Brain microvascular endothelial cell (primary cell): ENCODE data around the gene ASPSCR1.

Experiments used
- DNase-seq: peaks from one replicate; pipeline ENCODE4 v3.0.0-alpha.2; 2020
- H3K27ac ChIP-seq: fragments of 250-450 bp; sonication (Bioruptor Pico); 2 replicates; pipeline ENCODE4 v1.5.1; 2020; ENCODE audit warnings: mild to moderate bottlenecking, moderate library complexity
- H3K27me3 ChIP-seq: fragments of 250-450 bp; sonication (Bioruptor Pico); replicated peaks from 2 replicates; pipeline ENCODE4 v1.5.1; 2020; ENCODE audit warnings: mild to moderate bottlenecking
- H3K36me3 ChIP-seq: fragments of 250-450 bp; sonication (Bioruptor Pico); replicated peaks from 2 replicates; pipeline ENCODE4 v1.5.1; 2020; ENCODE audit warnings: mild to moderate bottlenecking
- H3K4me3 ChIP-seq: 2 replicates; pipeline ENCODE4 v1.5.1; 2011; ENCODE audit warnings: low read depth, mild to moderate bottlenecking, control low read depth, low read length, moderate library complexity
- in situ Hi-C: cut with HindIII; loops from 2 replicates; pipeline ENCODE4 v1.10.0; 2017; ENCODE audit warnings: low sequenced_read_pairs, low pct_ligation_motif_present
- TF ChIP-seq, protein P1 (sequence below): IDR thresholded peaks from 2 replicates; pipeline ENCODE4 v1.5.1; 2011; ENCODE audit warnings: low read depth, mild to moderate bottlenecking, moderate library complexity, low read length, control low read depth, inconsistent platforms; ENCODE audit errors: missing control alignments

The ASPSCR1 gene, protein sequence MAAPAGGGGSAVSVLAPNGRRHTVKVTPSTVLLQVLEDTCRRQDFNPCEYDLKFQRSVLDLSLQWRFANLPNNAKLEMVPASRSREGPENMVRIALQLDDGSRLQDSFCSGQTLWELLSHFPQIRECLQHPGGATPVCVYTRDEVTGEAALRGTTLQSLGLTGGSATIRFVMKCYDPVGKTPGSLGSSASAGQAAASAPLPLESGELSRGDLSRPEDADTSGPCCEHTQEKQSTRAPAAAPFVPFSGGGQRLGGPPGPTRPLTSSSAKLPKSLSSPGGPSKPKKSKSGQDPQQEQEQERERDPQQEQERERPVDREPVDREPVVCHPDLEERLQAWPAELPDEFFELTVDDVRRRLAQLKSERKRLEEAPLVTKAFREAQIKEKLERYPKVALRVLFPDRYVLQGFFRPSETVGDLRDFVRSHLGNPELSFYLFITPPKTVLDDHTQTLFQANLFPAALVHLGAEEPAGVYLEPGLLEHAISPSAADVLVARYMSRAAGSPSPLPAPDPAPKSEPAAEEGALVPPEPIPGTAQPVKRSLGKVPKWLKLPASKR

DNA sequence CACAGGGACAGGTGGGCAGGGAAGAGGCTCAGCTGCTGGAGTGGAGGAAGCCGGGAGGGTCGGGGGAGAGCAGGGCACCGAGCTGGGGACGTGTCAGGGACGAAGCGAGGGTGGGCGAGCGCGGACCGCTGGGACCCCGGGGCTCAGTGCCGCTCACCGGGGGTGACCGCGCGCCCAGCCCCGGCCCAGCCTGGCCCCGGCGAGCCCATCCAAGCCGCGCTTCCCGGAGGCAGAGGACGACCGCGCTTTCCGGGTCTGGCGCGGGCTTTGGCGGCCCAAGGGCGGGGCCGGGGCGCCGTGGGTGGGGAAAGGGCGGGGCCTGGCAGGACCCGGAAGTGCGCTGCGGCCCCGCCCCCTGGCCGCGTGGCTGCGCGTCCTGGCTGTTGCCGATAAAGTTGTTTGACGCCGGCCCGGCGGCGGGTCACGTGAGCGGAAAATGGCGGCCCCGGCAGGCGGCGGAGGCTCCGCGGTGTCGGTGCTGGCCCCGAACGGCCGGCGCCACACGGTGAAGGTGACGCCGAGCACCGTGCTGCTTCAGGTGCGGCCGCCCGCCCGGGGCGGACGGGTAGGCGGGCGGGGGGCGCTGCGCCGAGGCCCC is at the start of gene ASPSCR1:
Gene ASPSCR1 (plus strand): TSS at position 419 of the 598 bp plus-strand sequence. CDS start 18 bp downstream, at position 437.
- no peaks in the 10 kb centered on the region for H3K27me3 ChIP-seq
- DNase-seq = peak; percentile 71
- in situ Hi-C loops = loop anchor here (10.0 kb wide), 1 partner anchor 57 kb away; the partner anchor contains the start of genes DCXR and RAC3
- peak within 1 kb of the TSS; percentile 93 for H3K27ac ChIP-seq
- TF ChIP-seq, protein P1, sequence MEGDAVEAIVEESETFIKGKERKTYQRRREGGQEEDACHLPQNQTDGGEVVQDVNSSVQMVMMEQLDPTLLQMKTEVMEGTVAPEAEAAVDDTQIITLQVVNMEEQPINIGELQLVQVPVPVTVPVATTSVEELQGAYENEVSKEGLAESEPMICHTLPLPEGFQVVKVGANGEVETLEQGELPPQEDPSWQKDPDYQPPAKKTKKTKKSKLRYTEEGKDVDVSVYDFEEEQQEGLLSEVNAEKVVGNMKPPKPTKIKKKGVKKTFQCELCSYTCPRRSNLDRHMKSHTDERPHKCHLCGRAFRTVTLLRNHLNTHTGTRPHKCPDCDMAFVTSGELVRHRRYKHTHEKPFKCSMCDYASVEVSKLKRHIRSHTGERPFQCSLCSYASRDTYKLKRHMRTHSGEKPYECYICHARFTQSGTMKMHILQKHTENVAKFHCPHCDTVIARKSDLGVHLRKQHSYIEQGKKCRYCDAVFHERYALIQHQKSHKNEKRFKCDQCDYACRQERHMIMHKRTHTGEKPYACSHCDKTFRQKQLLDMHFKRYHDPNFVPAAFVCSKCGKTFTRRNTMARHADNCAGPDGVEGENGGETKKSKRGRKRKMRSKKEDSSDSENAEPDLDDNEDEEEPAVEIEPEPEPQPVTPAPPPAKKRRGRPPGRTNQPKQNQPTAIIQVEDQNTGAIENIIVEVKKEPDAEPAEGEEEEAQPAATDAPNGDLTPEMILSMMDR = no peak
- no peaks in the 10 kb centered on the region for H3K36me3 ChIP-seq
- H3K4me3 ChIP-seq = peak within 1 kb of the TSS; percentile 72

DNA sequence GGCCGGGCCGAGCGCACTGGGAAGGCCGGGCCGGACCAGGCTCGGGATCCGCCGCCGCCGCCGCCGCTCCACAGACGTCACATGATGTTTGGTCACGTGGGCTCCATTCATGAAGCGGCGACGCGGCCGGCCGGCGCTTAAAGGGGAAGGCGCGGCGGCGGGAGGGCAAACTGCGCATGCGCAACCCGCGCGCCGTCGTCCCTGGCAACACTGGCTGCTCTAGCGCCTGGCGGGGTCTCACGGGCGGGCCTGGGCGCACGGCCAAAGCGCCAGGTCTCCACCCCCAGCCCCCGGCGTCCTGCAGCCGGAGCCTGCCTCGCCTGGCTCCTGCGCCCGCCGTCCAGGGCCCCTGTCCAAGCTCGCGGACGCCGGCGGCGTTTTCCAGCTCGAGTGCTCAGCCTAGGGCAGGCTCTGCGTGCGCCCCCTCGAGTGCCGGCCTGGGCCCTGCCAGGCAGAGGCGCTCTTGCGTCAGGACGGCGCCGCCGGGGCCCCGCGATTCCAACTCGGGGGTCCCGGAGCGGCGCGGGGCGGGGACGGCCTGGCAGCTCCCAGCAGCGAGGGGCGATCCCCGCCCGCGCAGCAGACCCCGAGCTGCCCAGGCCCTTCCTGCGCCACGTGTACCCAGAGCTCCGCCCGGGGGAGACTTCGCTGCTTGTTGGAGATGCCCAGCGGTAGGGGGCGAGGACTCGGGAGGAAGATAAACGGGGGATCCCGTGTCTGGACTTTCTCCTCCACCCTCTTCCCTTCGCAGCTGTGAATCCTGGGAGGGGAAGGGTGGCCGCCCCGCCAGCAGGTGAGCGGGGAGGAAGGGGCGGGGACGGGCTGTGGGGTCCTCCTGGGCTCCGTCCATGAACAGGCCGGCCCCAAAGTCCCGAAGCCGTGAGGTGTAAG is 49.5 kb upstream of the ASPSCR1 start, which contains the start of gene MAFG:
Gene MAFG (minus strand): TSS at position 83 of the 891 bp plus-strand sequence. CDS start 4,550 bp downstream, outside the sequence.
- no peaks in the 10 kb centered on the region for H3K36me3 ChIP-seq
- H3K27me3 ChIP-seq = no peaks in the 10 kb centered on the region
- TF ChIP-seq, protein P1 = peak; percentile 37
- in situ Hi-C loops = no loop called here
- peak within 1 kb of the TSS; percentile 79 for H3K4me3 ChIP-seq
- peak within 1 kb of the TSS; percentile 90 for H3K27ac ChIP-seq
- DNase-seq = peak; percentile 85

DNA sequence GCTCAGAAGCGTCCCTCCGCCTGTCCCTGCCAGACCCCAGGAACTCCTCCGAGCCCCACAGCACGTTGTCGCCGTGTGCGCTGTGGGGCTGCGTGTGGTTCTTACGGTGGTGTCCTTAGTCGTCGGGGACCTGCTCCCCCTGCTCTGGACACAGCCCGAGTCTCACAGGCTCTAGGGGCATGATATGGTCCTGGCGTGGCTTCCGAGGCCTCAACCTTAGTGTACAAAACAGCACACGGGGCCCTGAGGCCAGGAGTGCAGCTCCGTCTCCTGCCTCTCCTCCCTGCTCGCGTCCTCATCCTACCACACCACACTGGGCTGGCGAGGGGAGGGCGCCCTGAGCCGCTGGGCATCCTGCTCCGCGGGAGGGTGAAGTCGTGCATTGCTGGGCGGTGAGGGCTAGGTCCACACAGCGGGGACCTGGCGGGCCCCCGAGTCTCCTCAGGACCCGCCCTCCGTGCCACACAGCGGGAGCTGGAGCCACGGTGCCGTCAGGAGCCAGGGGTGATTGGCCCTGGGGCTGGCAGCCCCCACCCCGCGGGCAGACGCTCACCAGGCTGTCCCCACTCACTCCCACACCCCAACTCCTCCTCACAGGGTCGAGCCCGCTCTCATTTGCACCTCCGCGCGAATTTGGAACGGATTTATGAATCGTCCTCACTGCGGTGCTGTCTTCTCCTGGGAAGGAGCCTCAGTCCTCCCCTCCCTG is 48.7 kb upstream of the ASPSCR1 start:
- Histone ChIP-seq H3K27ac (no peak overlapping the region), H3K4me3 (peak overlapping the region; percentile 79), H3K36me3 (no peaks in the 10 kb centered on the region), H3K27me3 (no peaks in the 10 kb centered on the region)
- no peak for DNase-seq
- in situ Hi-C loops = no loop called here
- TF ChIP-seq, protein P1 = no peak

DNA sequence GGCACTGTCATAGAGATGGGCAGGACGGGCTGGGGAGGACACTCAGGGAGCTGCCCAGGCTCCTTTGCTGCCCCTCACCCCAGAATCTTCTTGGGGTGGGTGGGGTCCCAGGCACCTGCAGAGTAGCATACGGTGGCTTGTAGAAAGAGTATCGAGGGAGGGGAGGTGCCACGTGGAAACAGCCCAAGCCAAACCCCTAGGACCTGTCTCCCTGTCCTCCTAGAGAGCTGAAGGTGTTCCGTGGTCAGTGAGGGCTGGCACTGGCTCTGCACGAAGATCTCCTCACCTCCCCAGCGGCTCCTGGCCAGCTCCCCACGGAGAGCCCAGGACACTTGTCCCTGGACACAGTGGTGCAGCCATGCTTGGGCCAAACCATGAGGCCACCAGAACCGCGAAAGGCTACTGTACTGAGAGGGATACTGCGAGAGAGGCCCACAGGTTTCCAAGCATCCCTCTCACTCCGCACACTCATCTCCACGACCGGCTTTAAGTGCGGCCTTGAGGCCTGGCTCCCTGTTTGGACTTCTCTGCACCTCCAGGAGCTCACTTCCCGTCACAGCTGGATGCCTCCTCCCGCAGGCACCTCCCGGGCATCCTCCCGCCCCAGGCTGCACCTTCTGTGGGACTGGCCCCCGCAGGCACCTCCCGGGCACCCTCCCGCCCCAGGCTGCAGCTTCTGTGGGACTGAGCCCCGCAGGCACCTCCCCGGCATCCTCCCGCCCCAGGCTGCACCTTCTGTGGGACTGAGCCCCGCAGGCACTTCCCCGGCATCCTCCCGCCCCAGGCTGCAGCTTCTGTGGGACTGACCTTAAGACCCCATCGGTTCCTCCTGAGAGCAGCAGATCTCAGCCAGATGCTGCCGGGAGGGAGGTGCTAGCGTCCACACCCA is 47.9 kb upstream of the ASPSCR1 start:
- Histone ChIP-seq H3K4me3 (no peak overlapping the region), H3K27me3 (no peaks in the 10 kb centered on the region), H3K36me3 (peaks cover 3% of the 10 kb centered on the region), H3K27ac (no peak overlapping the region)
- TF ChIP-seq, protein P1 = no peak
- no peak for DNase-seq
- in situ Hi-C loops = no loop called here
